NCI-H524 (cell line): ENCODE measurements around the gene IL23R.

ENCODE experiments used
- DNase-seq, 2 experiments: peaks; one replicate each; lab custom pipeline; 2025; lab: John Stamatoyannopoulos, UW

The IL23R gene

GRCh38 chr1:67242016-67242415 lies 75.8 kb downstream of the IL23R start:
- DNase-seq = no peak

- DNase-seq = no peak
These were observed 83.9 kb downstream of the IL23R start for GRCh38 chr1:67250051-67250653.

GRCh38 chr1:67256291-67257172 lies 90.3 kb downstream of the IL23R start:
- no peak for DNase-seq

- no peak for DNase-seq
These were observed 90.9 kb downstream of the IL23R start for GRCh38 chr1:67257173-67257535.

GRCh38 chr1:67261680-67262079 lies 95.4 kb downstream of the IL23R start:
- DNase-seq = no peak

- DNase-seq = no peak
These were observed 96.5 kb downstream of the IL23R start for GRCh38 chr1:67262735-67263134.

GRCh38 chr1:67264152-67264551 lies 97.9 kb downstream of the IL23R start:
- no peak for DNase-seq

GRCh38 chr1:67264899-67265298 lies 98.6 kb downstream of the IL23R start:
- DNase-seq = no peak

- DNase-seq = no peak
These were observed 102.8 kb downstream of the IL23R start for GRCh38 chr1:67269061-67269460.

- DNase-seq = no peak
These were observed 104.3 kb downstream of the IL23R start for GRCh38 chr1:67270541-67270940.

- DNase-seq = no peak
These were observed 107.3 kb downstream of the IL23R start for GRCh38 chr1:67273591-67273990.

- DNase-seq = no peak
These were observed 108.5 kb downstream of the IL23R start for GRCh38 chr1:67274623-67275325.

GRCh38 chr1:67280696-67281095 lies 114.4 kb downstream of the IL23R start:
- DNase-seq = no peak

- no peak for DNase-seq
These were observed 115.0 kb downstream of the IL23R start for GRCh38 chr1:67281244-67281643.

- no peak for DNase-seq
These were observed 119.7 kb downstream of the IL23R start for GRCh38 chr1:67285780-67286488.

GRCh38 chr1:67290236-67290635 lies 124.0 kb downstream of the IL23R start:
- no peak for DNase-seq

GRCh38 chr1:67294836-67295617 lies 128.8 kb downstream of the IL23R start:
- DNase-seq = no peak

GRCh38 chr1:67298762-67299161 lies 132.5 kb downstream of the IL23R start:
- DNase-seq = no peak

GRCh38 chr1:67299296-67299695 lies 133.0 kb downstream of the IL23R start:
- no peak for DNase-seq

GRCh38 chr1:67300561-67300960 lies 134.3 kb downstream of the IL23R start:
- no peak for DNase-seq

GRCh38 chr1:67304023-67304422 lies 137.8 kb downstream of the IL23R start:
- DNase-seq = no peak

- no peak for DNase-seq
These were observed 140.3 kb downstream of the IL23R start for GRCh38 chr1:67306547-67306946.
